Suppressor macrophage treated with lipopolysaccharide for 1 hour (primary cell): ENCODE measurements around the gene CBFA2T2.
"Not testable (repeated sequence)": the region's sequence is repeated elsewhere in the genome, so short reads cannot be mapped to it uniquely, and the experiment has no call there.

Source experiments
- DNase-seq, 3 donors: peaks; one replicate each; pipeline ENCODE4 v3.0.0-alpha.2; 2020 to 2022

Gene CBFA2T2

GRCh38 chr20:33553516-33553915 is 63.6 kb downstream of the CBFA2T2 start:
- peak in 1 of 3 donors; percentile 23 for DNase-seq

GRCh38 chr20:33554914-33555420 is 65.1 kb downstream of the CBFA2T2 start:
- peak; percentile 79 to 95 (median 88) for DNase-seq

- DNase-seq: no peak
Observed at GRCh38 chr20:33555755-33556154, 65.9 kb downstream of the CBFA2T2 start.

- no peak for DNase-seq
Observed at GRCh38 chr20:33556246-33556645, 66.3 kb downstream of the CBFA2T2 start.

GRCh38 chr20:33558348-33559144 is 68.7 kb downstream of the CBFA2T2 start:
- no peak for DNase-seq

- no peak for DNase-seq
Observed at GRCh38 chr20:33559212-33559611, 69.3 kb downstream of the CBFA2T2 start.

- no peak for DNase-seq
Observed at GRCh38 chr20:33560026-33560425, 70.1 kb downstream of the CBFA2T2 start.

- not testable (repeated sequence) for DNase-seq
Observed at GRCh38 chr20:33561053-33561452, 71.2 kb downstream of the CBFA2T2 start.

GRCh38 chr20:33561692-33562601 is 72.1 kb downstream of the CBFA2T2 start:
- peak in 1 of 3 donors; percentile 5 for DNase-seq

- DNase-seq: no peak
Observed at GRCh38 chr20:33563788-33564187, 73.9 kb downstream of the CBFA2T2 start.

GRCh38 chr20:33566781-33567603 is 77.1 kb downstream of the CBFA2T2 start:
- DNase-seq: no peak

GRCh38 chr20:33567949-33568348 is 78.1 kb downstream of the CBFA2T2 start:
- DNase-seq: no peak

GRCh38 chr20:33568378-33568777 is 78.5 kb downstream of the CBFA2T2 start:
- DNase-seq: no peak

GRCh38 chr20:33568868-33569801 is 79.2 kb downstream of the CBFA2T2 start:
- DNase-seq: no peak

GRCh38 chr20:33569802-33570391 is 80.0 kb downstream of the CBFA2T2 start:
- DNase-seq: no peak

GRCh38 chr20:33570743-33571142 is 80.8 kb downstream of the CBFA2T2 start:
- no peak for DNase-seq

- DNase-seq: not testable (repeated sequence)
Observed at GRCh38 chr20:33573268-33573667, 83.4 kb downstream of the CBFA2T2 start.

- DNase-seq: no peak
Observed at GRCh38 chr20:33575282-33575681, 85.4 kb downstream of the CBFA2T2 start.

- no peak for DNase-seq
Observed at GRCh38 chr20:33576432-33577125, 86.7 kb downstream of the CBFA2T2 start.

GRCh38 chr20:33578510-33578909 is 88.6 kb downstream of the CBFA2T2 start:
- DNase-seq: no peak
